Right cardiac atrium (tissue), 5 donors: Measurements from ENCODE around the gene PTPRM. TPM values are rescaled to one million over a fixed set of nuclear protein-coding genes. Genes with fewer than 3 reads are reported as not detected.
A peak's percentile ranks its signal among the peaks of the same experiment; 100 is the strongest.

Experiments
- ATAC-seq, 2 donors: fragments of 200-7000 bp; cut with Tn5 transposase; one replicate each; pipeline versions ENCODE4 v1.8.0 to v1.9.1; 2020; ENCODE audit warnings: moderate library complexity in 2 of 2, mild to moderate bottlenecking in 1 of 2
- DNase-seq, 3 donors: peaks; one replicate each; pipeline ENCODE4 v3.0.0-alpha.2; 2020
- H3K27ac ChIP-seq: one replicate; pipeline ENCODE4 v1.5.1; 2013; ENCODE audit warnings: mild to moderate bottlenecking, low read length, control low read depth, moderate library complexity
- H3K27me3 ChIP-seq: one replicate; pipeline ENCODE4 v1.6.1; 2013; ENCODE audit not compliant: control insufficient read depth, insufficient read depth
- H3K4me1 ChIP-seq: one replicate; pipeline ENCODE4 v1.6.1; 2013; ENCODE audit warnings: low read length; ENCODE audit not compliant: control insufficient read depth, insufficient read depth
- H3K4me3 ChIP-seq: one replicate; pipeline ENCODE4 v1.5.1; 2013; ENCODE audit warnings: low read length, control low read depth
- H3K9me3 ChIP-seq: one replicate; pipeline ENCODE4 v1.6.1; 2013; ENCODE audit warnings: low read length; ENCODE audit not compliant: control insufficient read depth
- WGBS: extraction: QIAGEN DNeasy Blood & Tissue Kit; methylation state at CpG from one replicate; pipeline ENCODE4 v1.1.7; 2013; 5-methylcytosine and 5-hydroxymethylcytosine counted together
- intact Hi-C, 4 donors: fragments of 100-400 bp; cut with DNase I; formaldehyde crosslinking; loops; one replicate each; pipeline versions ENCODE4 v1.11.0 to v1.14.0; 2022 to 2023
- polyA plus RNA-seq: library from polyadenylated mRNA; stranded (reverse); fragments of 200-250 nt; gene quantifications from one replicate; pipeline ENCODE4 v1.2.3, GENCODE V29; 2013
- total RNA-seq, 4 donors: library from RNA; stranded (reverse); fragmentation: NEBNext Ultra II Directional; extraction: Animal tissue kit (Norgen Biotek cat#: 25700); gene quantifications; one replicate each; pipeline ENCODE4 v1.2.1, GENCODE V29; 2021
- donor health status: healthy with polysubstance abuse.
- donor health status: DM: no; HTN: yes; CAD: no.
- donor health status: DM: no; HTN: no; CAD: no.
- donor health status: DM: no; HTN: yes; CAD: no; lungs with severe emphysema.
- donor health status: DM: yes; HTN: yes; CAD: no.

PTPRM gene
- total and polyA plus RNA-seq, 5 donors, result 55.1 to 81.5 (median 63.4) TPM

DNA sequence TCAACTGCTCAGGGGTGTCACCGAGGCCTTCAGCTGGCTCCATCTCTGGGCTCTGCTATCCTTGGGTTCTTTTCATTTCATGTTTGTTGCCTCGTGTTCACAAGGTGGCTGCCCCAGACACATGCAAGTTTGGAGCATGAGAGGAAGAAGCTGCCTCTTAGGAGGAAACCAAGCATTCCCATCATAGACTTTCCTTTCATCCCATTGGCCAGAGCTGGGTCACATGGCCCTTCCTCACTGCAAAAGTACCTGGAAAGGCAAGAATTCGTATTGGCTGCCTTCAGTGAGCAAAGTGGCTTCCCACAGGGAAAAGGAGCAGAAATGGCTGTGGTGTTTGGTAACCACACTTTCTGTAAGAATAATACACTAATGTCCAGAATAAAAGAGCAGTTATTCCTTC, 886.4 kb downstream of the PTPRM start:
- H3K4me3 ChIP-seq, result no peak overlapping the region
- H3K27ac ChIP-seq, result no peak overlapping the region
- WGBS, result 57% methylated on average over 3 of the region's 3 CpGs
- H3K4me1 ChIP-seq, result peaks cover 4% of the 10 kb centered on the region
- intact Hi-C loops, result no loop called here
- no peaks in the 10 kb centered on the region for H3K27me3 ChIP-seq
- H3K9me3 ChIP-seq, result no peaks in the 10 kb centered on the region
- no peak for ATAC-seq
- no peak for DNase-seq

DNA sequence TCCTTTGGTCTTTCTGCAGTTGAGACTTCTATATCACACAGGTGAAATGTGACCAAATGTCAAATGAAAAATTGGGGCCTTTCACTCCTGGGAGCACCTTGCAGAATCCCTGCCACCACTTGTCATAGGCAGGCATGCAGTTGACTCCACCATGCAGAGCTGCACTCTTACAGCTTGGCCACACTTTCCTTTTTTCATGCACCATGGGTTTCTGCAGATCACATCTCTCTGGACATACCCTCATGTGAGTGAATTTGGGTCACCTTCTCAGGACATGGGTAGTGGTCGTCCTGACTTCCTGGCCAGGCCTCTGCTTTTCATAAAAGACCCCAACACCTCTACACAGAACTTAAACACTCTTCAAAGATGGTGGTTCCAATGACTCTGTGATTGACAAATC, 887.0 kb downstream of the PTPRM start:
- ATAC-seq, result peak in 1 of 2 donors; percentile 16
- no peak for DNase-seq
- intact Hi-C loops, result no loop called here

DNA sequence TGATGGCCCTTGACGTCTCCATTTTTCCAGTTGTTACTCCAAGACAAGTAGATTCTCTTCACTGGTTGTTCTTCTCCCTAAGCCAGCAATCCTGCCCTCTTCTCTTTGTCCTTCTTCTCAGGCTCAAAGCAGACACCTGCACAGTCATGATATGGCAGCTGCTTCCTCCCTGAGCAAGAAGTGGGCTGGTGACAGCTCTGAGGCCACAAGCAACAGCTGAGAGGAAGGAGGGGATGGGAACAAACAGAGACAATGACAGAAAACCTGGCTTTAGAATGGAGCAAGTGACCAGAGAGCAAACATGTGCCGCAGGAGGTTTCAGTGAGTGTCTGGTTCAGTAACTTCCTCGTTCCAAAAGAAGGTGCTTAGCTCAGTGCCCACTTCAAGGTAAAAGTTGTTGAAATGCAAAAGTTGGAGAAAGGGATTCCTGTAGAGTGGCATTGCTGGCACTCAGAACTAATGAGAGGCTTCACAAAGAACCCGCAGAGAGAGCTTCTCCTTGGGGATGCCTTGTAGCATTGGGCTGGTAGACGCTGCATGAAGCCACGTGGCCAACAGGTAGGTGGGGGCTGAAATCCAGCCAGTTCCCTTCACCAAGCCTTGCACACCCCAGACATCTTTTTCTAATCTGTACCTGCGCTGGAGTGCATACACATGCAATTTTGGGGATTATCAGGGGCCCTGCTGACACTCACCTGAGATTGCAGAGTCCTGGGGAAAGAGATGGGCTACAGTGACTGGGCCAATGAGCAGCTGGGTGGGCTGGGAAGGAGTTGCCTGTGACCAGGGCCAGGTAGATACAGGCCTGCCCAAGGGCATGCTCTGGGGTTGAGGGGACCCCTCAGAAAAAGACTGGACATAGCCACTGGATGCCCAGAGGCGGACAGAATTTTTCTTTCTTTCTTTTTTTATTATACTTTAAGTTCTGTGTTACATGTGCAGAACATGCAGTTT, 888.8 kb downstream of the PTPRM start:
- WGBS, result 82% methylated on average over 8 of the region's 8 CpGs
- DNase-seq, result no peak
- no peak for ATAC-seq
- intact Hi-C loops, result no loop called here
- no peak overlapping the region for H3K27ac ChIP-seq
- H3K9me3 ChIP-seq, result no peaks in the 10 kb centered on the region
- H3K4me3 ChIP-seq, result no peak overlapping the region
- H3K4me1 ChIP-seq, result no peaks in the 10 kb centered on the region
- H3K27me3 ChIP-seq, result no peaks in the 10 kb centered on the region

More for the DNA sequence above, 887.0 kb downstream of the PTPRM start:
- Histone ChIP-seq H3K27ac (no peak overlapping the region), H3K27me3 (no peaks in the 10 kb centered on the region), H3K9me3 (no peaks in the 10 kb centered on the region), H3K4me1 (peaks cover 4% of the 10 kb centered on the region), H3K4me3 (no peak overlapping the region)
- 72% methylated on average over 1 of the region's 1 CpG for WGBS
